GM12892 (cell line): ENCODE results near the gene CPLANE2.

Experiments
- POLR2A ChIP-seq: IDR thresholded peaks from 2 replicates; pipeline ENCODE4 v1.6.1; 2011; ENCODE audit warnings: low read depth, low read length, control low read depth
- POLR2AphosphoS5 ChIP-seq: IDR thresholded peaks from 2 replicates; pipeline ENCODE4 v1.6.1; 2011; ENCODE audit warnings: low read depth, low read length, control low read depth

- TF ChIP-seq POLR2A: no peak
- no peak for TF ChIP-seq POLR2AphosphoS5
Measured at GRCh38 chr1:16246961-16247360, 10.0 kb upstream of the CPLANE2 start.
